Measurements from ENCODE around the gene DACT2. TPM values are rescaled to one million over a fixed set of nuclear protein-coding genes. Genes with fewer than 3 reads are reported as not detected.

DACT2 gene
- total RNA-seq, 1 experiment from 2014 or later, result not detected

- intact Hi-C loops (cut with micrococcal nuclease), result no loop called here
- CTCF ChIA-PET, result interaction anchor here (0.6 to 0.7 kb wide), 2 partner anchors 148 to 348 kb away, joined by 3 read pairs; no protein-coding TSS in a partner anchor
- no TSS peak for BruUV-seq (replicated peaks)
- Mint-ChIP-seq H3K4me3 (ENCODE audit: unreplicated experiment) (no peak overlapping the region), H3K27ac (ENCODE audit: low read depth, unreplicated experiment) (no peak overlapping the region), H3K27me3 (ENCODE audit: insufficient read depth, unreplicated experiment) (peaks cover 54% of the 10 kb centered on the region), H3K36me3 (ENCODE audit: insufficient read depth, unreplicated experiment) (no peaks in the 10 kb centered on the region), H3K9me3 (ENCODE audit: unreplicated experiment) (no peaks in the 10 kb centered on the region), H3K4me1 (ENCODE audit: insufficient read depth, unreplicated experiment) (no peaks in the 10 kb centered on the region)
- TF ChIP-seq CTCF (IDR thresholded peaks at IDR 0.05; ENCODE audit: unreplicated experiment), result no peak
- POLR2A ChIA-PET, result no interaction called here
- DNase-seq (ENCODE audit: unreplicated experiment), result no peak
Measured at GRCh38 chr6:168305863-168306262, 13.7 kb downstream of the DACT2 start.

GRCh38 chr6:168305096-168305749, 14.4 kb downstream of the DACT2 start:
- H3K27me3 Mint-ChIP-seq (ENCODE audit: insufficient read depth, unreplicated experiment), result peaks cover 54% of the 10 kb centered on the region
- CTCF ChIA-PET, result no interaction called here
- H3K9me3 Mint-ChIP-seq (ENCODE audit: unreplicated experiment), result no peaks in the 10 kb centered on the region
- H3K36me3 Mint-ChIP-seq (ENCODE audit: insufficient read depth, unreplicated experiment), result no peaks in the 10 kb centered on the region
- no TSS peak for BruUV-seq (replicated peaks)
- intact Hi-C loops (cut with micrococcal nuclease), result no loop called here
- TF ChIP-seq CTCF (IDR thresholded peaks at IDR 0.05; ENCODE audit: unreplicated experiment), result no peak
- POLR2A ChIA-PET, result no interaction called here
- no peak overlapping the region for H3K27ac Mint-ChIP-seq (ENCODE audit: low read depth, unreplicated experiment)
- H3K4me3 Mint-ChIP-seq (ENCODE audit: unreplicated experiment), result no peak overlapping the region
- H3K4me1 Mint-ChIP-seq (ENCODE audit: insufficient read depth, unreplicated experiment), result no peaks in the 10 kb centered on the region
- DNase-seq (ENCODE audit: unreplicated experiment), result no peak

- TF ChIP-seq CTCF (IDR thresholded peaks at IDR 0.05; ENCODE audit: unreplicated experiment), result no peak
- H3K4me1 Mint-ChIP-seq (ENCODE audit: insufficient read depth, unreplicated experiment), result no peaks in the 10 kb centered on the region
- H3K4me3 Mint-ChIP-seq (ENCODE audit: unreplicated experiment), result no peak overlapping the region
- BruUV-seq (replicated peaks), result no TSS peak
- H3K27ac Mint-ChIP-seq (ENCODE audit: low read depth, unreplicated experiment), result no peak overlapping the region
- peaks cover 54% of the 10 kb centered on the region for H3K27me3 Mint-ChIP-seq (ENCODE audit: insufficient read depth, unreplicated experiment)
- H3K9me3 Mint-ChIP-seq (ENCODE audit: unreplicated experiment), result no peaks in the 10 kb centered on the region
- no peaks in the 10 kb centered on the region for H3K36me3 Mint-ChIP-seq (ENCODE audit: insufficient read depth, unreplicated experiment)
- ChIA-PET POLR2A (no interaction called here), CTCF (no interaction called here)
- no peak for DNase-seq (ENCODE audit: unreplicated experiment)
- intact Hi-C loops (cut with micrococcal nuclease), result no loop called here
Measured at GRCh38 chr6:168304752-168305015, 14.9 kb downstream of the DACT2 start.

- intact Hi-C loops (cut with micrococcal nuclease), result no loop called here
- no peak for TF ChIP-seq CTCF (IDR thresholded peaks at IDR 0.05; ENCODE audit: unreplicated experiment)
- CTCF ChIA-PET, result no interaction called here
- no peak overlapping the region for H3K27ac Mint-ChIP-seq (ENCODE audit: low read depth, unreplicated experiment)
- peaks cover 54% of the 10 kb centered on the region for H3K27me3 Mint-ChIP-seq (ENCODE audit: insufficient read depth, unreplicated experiment)
- POLR2A ChIA-PET, result no interaction called here
- no peaks in the 10 kb centered on the region for H3K4me1 Mint-ChIP-seq (ENCODE audit: insufficient read depth, unreplicated experiment)
- no peak overlapping the region for H3K4me3 Mint-ChIP-seq (ENCODE audit: unreplicated experiment)
- DNase-seq (ENCODE audit: unreplicated experiment), result no peak
- no peaks in the 10 kb centered on the region for H3K9me3 Mint-ChIP-seq (ENCODE audit: unreplicated experiment)
- no TSS peak for BruUV-seq (replicated peaks)
- no peaks in the 10 kb centered on the region for H3K36me3 Mint-ChIP-seq (ENCODE audit: insufficient read depth, unreplicated experiment)
Measured at GRCh38 chr6:168303982-168304751, 15.4 kb downstream of the DACT2 start.

Data from MCF 10A (cell line).